GM18909 (cell line): ENCODE measurements around the gene EPS15.

Source experiments
- ATAC-seq: cut with Tn5 transposase; IDR thresholded peaks from one replicate; pipeline ENCODE4 v1.9.1; 2021; ENCODE audit warnings: mild to moderate bottlenecking; ENCODE audit not compliant: unreplicated experiment, poor library complexity

Gene EPS15

GRCh38 chr1:51304360-51304759, 214.7 kb downstream of the EPS15 start:
- no peak for ATAC-seq
